GM21576 (cell line): Measurements from ENCODE around the gene MYL5.
"Not testable (repeated sequence)": the region's sequence is repeated elsewhere in the genome, so short reads cannot be mapped to it uniquely, and the experiment has no call there.

Experiments used
- ATAC-seq: cut with Tn5 transposase; IDR thresholded peaks from one replicate; pipeline ENCODE4 v1.9.1; 2021; ENCODE audit warnings: mild to moderate bottlenecking, moderate library complexity; ENCODE audit not compliant: unreplicated experiment

MYL5 gene

GRCh38 chr4:674172-675035, at the start of gene MYL5, which contains the start of gene ATP5ME:
MYL5 (plus strand) TSS chr4:674542; CDS start chr4:678027, 3,485 bp downstream.
ATP5ME (minus strand) TSS chr4:674276; CDS start chr4:674247, 29 bp downstream.
- peak; percentile 73 for ATAC-seq

- ATAC-seq: no peak
Observed at GRCh38 chr4:624705-625590, 49.4 kb upstream of the MYL5 start, which contains the start of gene PDE6B. PDE6B (plus strand) TSS chr4:625573; CDS start chr4:625627, 54 bp downstream.

GRCh38 chr4:625631-626161, 48.6 kb upstream of the MYL5 start:
- no peak for ATAC-seq

- no peak for ATAC-seq
Observed at GRCh38 chr4:626201-627091, 47.9 kb upstream of the MYL5 start.

GRCh38 chr4:627347-628125, 46.8 kb upstream of the MYL5 start:
- ATAC-seq: no peak

- no peak for ATAC-seq
Observed at GRCh38 chr4:628311-628741, 46.0 kb upstream of the MYL5 start.

- ATAC-seq: no peak
Observed at GRCh38 chr4:628821-629635, 45.3 kb upstream of the MYL5 start.

- ATAC-seq: no peak
Observed at GRCh38 chr4:629636-629914, 44.8 kb upstream of the MYL5 start.

- no peak for ATAC-seq
Observed at GRCh38 chr4:629915-630641, 44.3 kb upstream of the MYL5 start.

GRCh38 chr4:630656-631055, 43.7 kb upstream of the MYL5 start:
- no peak for ATAC-seq

GRCh38 chr4:632196-632790, 42.0 kb upstream of the MYL5 start:
- no peak for ATAC-seq

- ATAC-seq: no peak
Observed at GRCh38 chr4:632926-633325, 41.4 kb upstream of the MYL5 start.

- ATAC-seq: no peak
Observed at GRCh38 chr4:633406-633805, 40.9 kb upstream of the MYL5 start.

GRCh38 chr4:633976-634598, 40.3 kb upstream of the MYL5 start:
- no peak for ATAC-seq

- no peak for ATAC-seq
Observed at GRCh38 chr4:634599-634985, 39.8 kb upstream of the MYL5 start.

- ATAC-seq: not testable (repeated sequence)
Observed at GRCh38 chr4:635066-635835, 39.1 kb upstream of the MYL5 start.
